Measurements from ENCODE around the gene BMP7.

Gene BMP7

GRCh38 chr20:57124366-57124765 lies 142.1 kb downstream of the BMP7 start:
- CTCF ChIA-PET = interaction anchor here (1.0 kb wide), 1 partner anchor 222 kb away, joined by 3 read pairs; no protein-coding TSS in a partner anchor
- H3K9me3 ChIP-seq (ENCODE audit: control insufficient read depth, insufficient read depth, low read depth, low read length) = no peaks in the 10 kb centered on the region
- POLR2A ChIA-PET = no interaction called here

DNA sequence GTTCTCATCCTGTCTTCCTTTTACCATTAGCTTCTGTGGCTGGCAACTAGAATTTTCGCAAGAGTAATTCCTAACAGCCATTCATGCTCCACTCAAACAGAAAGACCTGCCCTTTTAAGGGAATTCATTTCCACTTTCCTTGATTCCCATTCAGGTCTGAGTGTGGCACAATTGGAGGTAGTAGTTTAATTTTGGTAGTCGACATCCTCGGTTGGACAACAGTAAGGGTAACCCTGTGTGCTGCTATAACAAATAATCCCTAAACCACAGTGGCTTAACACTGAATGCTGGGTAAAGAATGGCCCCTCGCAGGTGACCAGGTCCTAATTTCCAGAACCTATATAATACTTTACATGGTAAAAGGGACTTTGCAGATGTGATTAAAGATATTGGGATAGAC lies 142.9 kb downstream of the BMP7 start:
- Histone ChIP-seq H3K4me3 (ENCODE audit: low read depth, low read length) (no peak overlapping the region), H3K9me3 (ENCODE audit: control insufficient read depth, insufficient read depth, low read depth, low read length) (no peaks in the 10 kb centered on the region), H3K27ac (ENCODE audit: extremely low read depth, low read depth, low read length) (no peak overlapping the region), H3K36me3 (ENCODE audit: control insufficient read depth in 2 of 2, insufficient read depth in 1 of 2, low read length in 2 of 2) (no peaks in the 10 kb centered on the region), H3K4me1 (ENCODE audit: control insufficient read depth, insufficient read depth, low read length) (peaks cover 15% of the 10 kb centered on the region)
- TF ChIP-seq, protein P1, sequence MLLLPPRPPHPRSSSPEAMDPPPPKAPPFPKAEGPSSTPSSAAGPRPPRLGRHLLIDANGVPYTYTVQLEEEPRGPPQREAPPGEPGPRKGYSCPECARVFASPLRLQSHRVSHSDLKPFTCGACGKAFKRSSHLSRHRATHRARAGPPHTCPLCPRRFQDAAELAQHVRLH (tag by site-specific recombination; IDR thresholded peaks at IDR 0.05) = no peak
- no peak for TF ChIP-seq IKZF3 (tag by site-specific recombination; IDR thresholded peaks at IDR 0.05)
- TF ChIP-seq, protein P2, sequence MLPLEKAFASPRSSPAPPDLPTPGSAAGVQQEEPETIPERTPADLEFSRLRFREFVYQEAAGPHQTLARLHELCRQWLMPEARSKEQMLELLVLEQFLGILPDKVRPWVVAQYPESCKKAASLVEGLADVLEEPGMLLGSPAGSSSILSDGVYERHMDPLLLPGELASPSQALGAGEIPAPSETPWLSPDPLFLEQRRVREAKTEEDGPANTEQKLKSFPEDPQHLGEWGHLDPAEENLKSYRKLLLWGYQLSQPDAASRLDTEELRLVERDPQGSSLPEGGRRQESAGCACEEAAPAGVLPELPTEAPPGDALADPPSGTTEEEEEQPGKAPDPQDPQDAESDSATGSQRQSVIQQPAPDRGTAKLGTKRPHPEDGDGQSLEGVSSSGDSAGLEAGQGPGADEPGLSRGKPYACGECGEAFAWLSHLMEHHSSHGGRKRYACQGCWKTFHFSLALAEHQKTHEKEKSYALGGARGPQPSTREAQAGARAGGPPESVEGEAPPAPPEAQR (tag by site-specific recombination; IDR thresholded peaks at IDR 0.05) = no peak
- TF ChIP-seq, protein P3, sequence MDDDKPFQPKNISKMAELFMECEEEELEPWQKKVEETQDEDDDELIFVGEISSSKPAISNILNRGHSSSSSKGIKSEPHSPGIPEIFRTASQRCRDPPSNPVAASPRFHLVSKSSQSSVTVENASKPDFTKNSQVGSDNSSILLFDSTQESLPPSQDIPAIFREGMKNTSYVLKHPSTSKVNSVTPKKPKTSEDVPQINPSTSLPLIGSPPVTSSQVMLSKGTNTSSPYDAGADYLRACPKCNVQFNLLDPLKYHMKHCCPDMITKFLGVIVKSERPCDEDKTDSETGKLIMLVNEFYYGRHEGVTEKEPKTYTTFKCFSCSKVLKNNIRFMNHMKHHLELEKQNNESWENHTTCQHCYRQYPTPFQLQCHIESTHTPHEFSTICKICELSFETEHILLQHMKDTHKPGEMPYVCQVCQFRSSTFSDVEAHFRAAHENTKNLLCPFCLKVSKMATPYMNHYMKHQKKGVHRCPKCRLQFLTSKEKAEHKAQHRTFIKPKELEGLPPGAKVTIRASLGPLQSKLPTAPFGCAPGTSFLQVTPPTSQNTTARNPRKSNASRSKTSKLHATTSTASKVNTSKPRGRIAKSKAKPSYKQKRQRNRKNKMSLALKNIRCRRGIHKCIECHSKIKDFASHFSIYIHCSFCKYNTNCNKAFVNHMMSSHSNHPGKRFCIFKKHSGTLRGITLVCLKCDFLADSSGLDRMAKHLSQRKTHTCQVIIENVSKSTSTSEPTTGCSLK (tag by site-specific recombination; IDR thresholded peaks at IDR 0.05) = no peak
- TF ChIP-seq ZNF37A (tag by site-specific recombination; IDR thresholded peaks at IDR 0.05) = no peak
- CTCF ChIA-PET = interaction anchor here (0.9 kb wide), 1 partner anchor 149 kb away, joined by 3 read pairs; no protein-coding TSS in a partner anchor
- POLR2A ChIA-PET = no interaction called here

More at GRCh38 chr20:57124366-57124765, 142.1 kb downstream of the BMP7 start:
- H3K36me3 ChIP-seq (ENCODE audit: control insufficient read depth in 2 of 2, insufficient read depth in 1 of 2, low read length in 2 of 2) = no peaks in the 10 kb centered on the region
- H3K4me3 ChIP-seq (ENCODE audit: low read depth, low read length) = no peak overlapping the region
- peaks cover 15% of the 10 kb centered on the region for H3K4me1 ChIP-seq (ENCODE audit: control insufficient read depth, insufficient read depth, low read length)
- peak overlapping the region; percentile 24; the same call in 1 of the 2 replicates for H3K27ac ChIP-seq (ENCODE audit: extremely low read depth, low read depth, low read length)
- TF ChIP-seq ZNF221 (tag by site-specific recombination; IDR thresholded peaks at IDR 0.05; ENCODE audit: borderline replicate concordance) (no peak), PRDM10 (tag by site-specific recombination; IDR thresholded peaks at IDR 0.05) (peak; percentile 58; the same call in 1 of the 2 replicates)

DNA sequence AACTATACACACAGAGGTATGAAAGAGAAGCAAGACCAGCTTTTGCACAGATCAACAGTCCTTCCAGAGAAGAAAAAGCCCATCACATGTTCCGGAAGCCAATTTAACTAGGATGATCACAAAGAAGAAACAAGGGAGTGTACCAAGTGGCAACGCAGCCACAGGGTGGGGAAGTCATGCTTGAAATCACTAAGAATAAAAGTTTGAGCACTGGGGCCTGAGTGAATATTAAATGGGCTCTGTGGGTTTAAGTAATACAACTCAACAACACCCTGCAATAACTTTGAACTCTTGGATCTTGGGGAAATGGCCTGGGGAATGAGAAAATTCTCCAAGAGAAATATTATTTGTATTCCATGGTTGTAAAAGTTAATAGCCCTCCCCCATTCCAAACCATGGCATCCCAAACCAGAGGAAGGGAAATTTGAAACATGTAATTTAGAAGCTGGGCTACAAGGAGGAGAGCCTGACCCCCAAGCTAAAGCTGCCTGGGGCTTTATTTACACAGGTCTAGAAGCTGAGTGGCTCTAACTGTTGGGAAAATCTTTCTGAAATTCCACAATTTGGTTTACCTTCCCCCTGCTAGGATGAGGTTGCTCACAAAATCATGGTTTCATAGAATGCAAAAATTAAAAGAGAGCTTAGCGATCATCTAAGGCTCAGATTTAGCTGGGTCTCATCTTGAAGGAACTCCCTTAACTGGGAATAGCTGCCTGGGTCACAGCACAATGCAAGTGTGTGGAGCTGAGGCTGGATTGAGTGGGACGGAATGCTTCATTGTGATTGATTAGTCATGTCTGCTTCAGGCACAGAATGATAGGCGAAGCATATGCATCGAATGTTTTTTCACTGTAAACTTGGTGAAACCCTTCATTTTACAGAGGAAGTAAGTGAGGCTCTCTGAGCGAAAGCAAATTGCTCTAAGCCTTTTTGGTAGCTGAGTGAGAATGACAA lies 143.6 kb downstream of the BMP7 start:
- Histone ChIP-seq H3K4me1 (ENCODE audit: control insufficient read depth, insufficient read depth, low read length) (peaks cover 15% of the 10 kb centered on the region), H3K9me3 (ENCODE audit: control insufficient read depth, insufficient read depth, low read depth, low read length) (no peaks in the 10 kb centered on the region), H3K4me3 (ENCODE audit: low read depth, low read length) (no peak overlapping the region), H3K36me3 (ENCODE audit: control insufficient read depth in 2 of 2, insufficient read depth in 1 of 2, low read length in 2 of 2) (no peaks in the 10 kb centered on the region), H3K27ac (ENCODE audit: extremely low read depth, low read depth, low read length) (no peak overlapping the region)
- POLR2A ChIA-PET = no interaction called here
- CTCF ChIA-PET = interaction anchor here (0.9 kb wide), 1 partner anchor 150 kb away, joined by 3 read pairs; no protein-coding TSS in a partner anchor
- TF ChIP-seq, protein P4, sequence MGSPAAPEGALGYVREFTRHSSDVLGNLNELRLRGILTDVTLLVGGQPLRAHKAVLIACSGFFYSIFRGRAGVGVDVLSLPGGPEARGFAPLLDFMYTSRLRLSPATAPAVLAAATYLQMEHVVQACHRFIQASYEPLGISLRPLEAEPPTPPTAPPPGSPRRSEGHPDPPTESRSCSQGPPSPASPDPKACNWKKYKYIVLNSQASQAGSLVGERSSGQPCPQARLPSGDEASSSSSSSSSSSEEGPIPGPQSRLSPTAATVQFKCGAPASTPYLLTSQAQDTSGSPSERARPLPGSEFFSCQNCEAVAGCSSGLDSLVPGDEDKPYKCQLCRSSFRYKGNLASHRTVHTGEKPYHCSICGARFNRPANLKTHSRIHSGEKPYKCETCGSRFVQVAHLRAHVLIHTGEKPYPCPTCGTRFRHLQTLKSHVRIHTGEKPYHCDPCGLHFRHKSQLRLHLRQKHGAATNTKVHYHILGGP (tag by site-specific recombination; IDR thresholded peaks at IDR 0.05) = no peak
- TF ChIP-seq ZNF830 (tag by site-specific recombination; IDR thresholded peaks at IDR 0.05; ENCODE audit: low read depth) (no peak), ZBTB8A (tag by site-specific recombination; IDR thresholded peaks at IDR 0.05) (0 out of 2 replicates have a peak, but pooled peaks have one; percentile 14), PRDM10 (tag by site-specific recombination; IDR thresholded peaks at IDR 0.05) (peak; percentile 96), ZNF404 (tag by site-specific recombination; IDR thresholded peaks at IDR 0.05) (no peak), ZNF341 (tag by site-specific recombination; IDR thresholded peaks at IDR 0.05; ENCODE audit: low read depth) (peak; percentile 43; the same call in 1 of the 2 replicates), SP7 (tag by site-specific recombination; IDR thresholded peaks at IDR 0.05) (peak; percentile 92), GLIS1 (tag by site-specific recombination; IDR thresholded peaks at IDR 0.05) (peak; percentile 46), ZSCAN23 (tag by site-specific recombination; IDR thresholded peaks at IDR 0.05) (no peak)
